ENCODE measurements around the gene POU2F1. TPM values are rescaled to one million over a fixed set of nuclear protein-coding genes. Genes with fewer than 3 reads are reported as not detected.

Gene POU2F1
- total and polyA plus RNA-seq, 12 donors = 1.3 to 13.9 (median 10.1) TPM

DNA sequence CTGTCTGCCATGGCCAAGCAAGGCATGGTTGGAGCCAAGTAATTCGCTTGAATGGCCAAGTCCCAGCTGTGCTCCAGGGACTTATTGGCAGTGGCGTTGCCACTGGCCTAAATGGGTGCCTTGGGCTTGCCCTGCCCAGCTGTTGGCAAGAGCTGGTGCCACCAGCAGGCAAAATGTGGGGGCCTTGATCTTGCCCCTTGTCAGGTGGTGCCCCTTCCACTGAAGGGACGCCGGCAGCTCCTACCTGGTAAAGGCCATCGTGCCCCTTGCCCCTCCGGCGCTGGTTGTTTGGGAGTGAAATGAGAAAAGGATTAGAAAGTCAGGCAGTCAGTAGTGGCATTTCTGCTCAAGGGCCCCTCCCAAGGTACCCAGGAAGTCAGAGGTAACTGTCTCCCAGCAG is 212.1 kb downstream of the POU2F1 start:
- DNase-seq = no peak
- intact Hi-C loops (cut with DNase I) = no loop called here
- no peak for TF ChIP-seq CTCF (IDR thresholded peaks at IDR 0.05)
- no peaks in the 10 kb centered on the region for H3K36me3 ChIP-seq
- no peak overlapping the region for H3K27ac ChIP-seq
- no peak overlapping the region for H3K4me3 ChIP-seq
- ATAC-seq = no peak
- 95 to 98% methylated on average over 7 of the region's 7 CpGs for WGBS, 2 donors
- H3K27me3 ChIP-seq = peaks cover 0 to 6% (median 0%) of the 10 kb centered on the region in 7 donors
- H3K9me3 ChIP-seq = no peaks in the 10 kb centered on the region
- H3K4me1 ChIP-seq = peaks cover 0 to 19% (median 8%) of the 10 kb centered on the region in 9 donors

- H3K4me3 ChIP-seq = no peak overlapping the region
- peaks cover 0 to 8% (median under 1%) of the 10 kb centered on the region in 9 donors for H3K4me1 ChIP-seq
- intact Hi-C loops (cut with DNase I) = no loop called here
- no peaks in the 10 kb centered on the region for H3K36me3 ChIP-seq
- ATAC-seq (no peak), DNase-seq (no peak)
- WGBS, 2 donors = 92 to 96% methylated on average over 6 of the region's 6 CpGs
- H3K27ac ChIP-seq = no peak overlapping the region
- H3K27me3 ChIP-seq = peaks cover 0 to 15% (median 5%) of the 10 kb centered on the region in 7 donors
- no peaks in the 10 kb centered on the region for H3K9me3 ChIP-seq
- no peak for TF ChIP-seq CTCF (IDR thresholded peaks at IDR 0.05)
These were observed 213.2 kb downstream of the POU2F1 start for GRCh38 chr1:167433884-167434283.

- H3K4me3 ChIP-seq = no peak overlapping the region
- no peak for DNase-seq
- 89 to 91% methylated on average over 6 of the region's 6 CpGs for WGBS, 2 donors
These were observed 213.6 kb downstream of the POU2F1 start for GRCh38 chr1:167434306-167434705.

DNA sequence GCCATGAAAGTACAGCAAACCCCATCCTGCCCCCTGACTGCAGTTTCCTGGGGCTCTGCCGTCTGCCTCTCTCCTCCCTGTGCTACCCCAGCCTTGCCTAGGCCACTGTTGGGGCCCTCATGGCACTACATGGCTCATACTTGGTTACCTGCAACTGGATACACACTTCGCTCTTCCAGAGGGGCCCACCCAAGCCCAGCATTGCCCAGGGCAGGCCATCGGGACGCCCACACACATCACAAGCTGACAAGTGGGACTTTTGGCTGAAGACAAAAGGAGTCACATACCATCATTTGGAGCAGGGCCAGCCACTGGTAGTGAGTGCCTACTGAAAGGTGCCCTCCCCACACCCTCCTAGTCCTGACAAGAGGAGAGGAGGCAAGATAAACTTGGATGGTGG is 214.8 kb downstream of the POU2F1 start:
- Histone ChIP-seq H3K27ac (no peak overlapping the region), H3K4me1 (peaks cover 0 to 19% (median 9%) of the 10 kb centered on the region in 9 donors), H3K36me3 (no peaks in the 10 kb centered on the region), H3K9me3 (no peaks in the 10 kb centered on the region), H3K4me3 (no peak overlapping the region), H3K27me3 (peaks cover 0 to 24% (median 11%) of the 10 kb centered on the region in 7 donors)
- no peak for TF ChIP-seq CTCF (IDR thresholded peaks at IDR 0.05)
- 89 to 94% methylated on average over 4 of the region's 4 CpGs for WGBS, 2 donors
- no peak for ATAC-seq
- intact Hi-C loops (cut with DNase I) = no loop called here
- no peak for DNase-seq

More at GRCh38 chr1:167434306-167434705, 213.6 kb downstream of the POU2F1 start:
- H3K9me3 ChIP-seq = no peaks in the 10 kb centered on the region
- H3K27ac ChIP-seq = no peak overlapping the region
- no peak for ATAC-seq
- TF ChIP-seq CTCF (IDR thresholded peaks at IDR 0.05) = no peak
- no peaks in the 10 kb centered on the region for H3K36me3 ChIP-seq
- intact Hi-C loops (cut with DNase I) = no loop called here
- peaks cover 0 to 19% (median 9%) of the 10 kb centered on the region in 7 donors for H3K27me3 ChIP-seq
- peaks cover 0 to 12% (median 5%) of the 10 kb centered on the region in 9 donors for H3K4me1 ChIP-seq
